NCI-H1436 treated with DMSO at 0.1 percent for 48 hours (cell line): ENCODE measurements around the gene ZMIZ1.
"Not testable (repeated sequence)": the region's sequence is repeated elsewhere in the genome, so short reads cannot be mapped to it uniquely, and the experiment has no call there.

Source experiments
- DNase-seq: peaks from one replicate; lab custom pipeline; 2025; lab: John Stamatoyannopoulos, UW

ZMIZ1 gene

GRCh38 chr10:79267499-79267898, 198.7 kb downstream of the ZMIZ1 start:
- DNase-seq, result no peak

- DNase-seq, result no peak
Measured at GRCh38 chr10:79268161-79268601, 199.4 kb downstream of the ZMIZ1 start.

GRCh38 chr10:79268742-79269141, 200.0 kb downstream of the ZMIZ1 start:
- no peak for DNase-seq

DNA sequence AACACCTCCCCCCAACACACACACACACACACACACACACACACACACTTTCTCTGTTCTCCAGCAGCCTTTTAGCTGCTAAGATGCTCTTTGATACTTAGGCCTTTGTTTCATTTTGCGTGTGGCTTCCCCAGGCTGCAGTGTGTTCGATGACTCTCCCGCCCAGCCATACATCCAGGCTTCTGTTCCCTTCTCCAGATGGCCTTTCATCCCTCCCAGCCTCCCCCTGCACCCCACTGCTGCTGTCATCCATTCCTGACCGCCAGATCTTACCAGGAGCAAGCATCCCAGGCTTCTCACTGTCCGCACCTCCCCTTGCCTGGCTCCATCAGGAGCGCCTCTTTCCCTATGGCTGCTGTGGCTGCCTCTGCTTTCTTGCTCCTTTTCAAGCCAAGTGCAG, 200.7 kb downstream of the ZMIZ1 start:
- DNase-seq, result no peak

DNA sequence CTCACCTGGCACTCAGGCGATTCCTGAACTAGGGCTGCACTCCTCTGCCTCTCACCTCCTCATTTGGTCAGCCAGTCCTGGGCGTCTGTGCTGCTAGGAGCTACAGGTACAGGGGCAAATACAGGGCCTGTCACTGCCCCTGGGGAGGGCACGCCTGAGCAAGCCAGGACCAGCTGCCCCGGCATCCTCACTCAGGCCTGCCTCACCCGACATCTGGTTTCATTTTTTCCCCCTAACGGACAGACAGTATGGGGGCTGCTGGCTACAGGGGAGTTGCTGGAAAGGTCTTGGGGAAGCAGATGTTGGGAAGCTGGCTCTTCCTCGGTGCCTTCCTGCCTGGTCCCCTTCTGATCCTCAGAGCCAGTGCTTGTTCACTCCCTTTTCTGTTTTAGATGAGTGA, 201.2 kb downstream of the ZMIZ1 start:
- no peak for DNase-seq

GRCh38 chr10:79270466-79271246, 201.9 kb downstream of the ZMIZ1 start:
- no peak for DNase-seq

DNA sequence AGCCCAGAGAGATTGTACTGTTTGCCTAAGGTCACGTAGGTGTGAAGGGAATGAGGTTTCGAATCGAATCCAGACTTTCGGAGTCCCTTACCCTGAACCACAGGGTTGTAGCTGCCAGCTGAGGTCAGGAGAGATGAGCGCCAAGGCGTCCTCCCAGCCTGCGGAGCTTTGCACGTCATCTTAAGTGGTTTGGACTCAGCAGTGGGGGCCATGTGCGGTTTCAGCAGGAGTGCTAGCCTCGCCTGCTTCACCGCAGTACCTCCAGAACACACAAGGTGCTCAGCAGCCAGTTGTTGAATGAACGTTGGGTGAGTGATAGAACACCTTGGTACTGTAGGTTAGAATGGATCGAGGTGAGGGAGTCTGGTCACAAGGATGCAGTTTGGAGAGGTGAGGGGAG, 203.6 kb downstream of the ZMIZ1 start:
- DNase-seq, result no peak

- DNase-seq, result no peak
Measured at GRCh38 chr10:79273604-79274003, 204.8 kb downstream of the ZMIZ1 start.

- DNase-seq, result no peak
Measured at GRCh38 chr10:79274279-79275104, 205.7 kb downstream of the ZMIZ1 start.

GRCh38 chr10:79275105-79275430, 206.3 kb downstream of the ZMIZ1 start:
- DNase-seq, result no peak

DNA sequence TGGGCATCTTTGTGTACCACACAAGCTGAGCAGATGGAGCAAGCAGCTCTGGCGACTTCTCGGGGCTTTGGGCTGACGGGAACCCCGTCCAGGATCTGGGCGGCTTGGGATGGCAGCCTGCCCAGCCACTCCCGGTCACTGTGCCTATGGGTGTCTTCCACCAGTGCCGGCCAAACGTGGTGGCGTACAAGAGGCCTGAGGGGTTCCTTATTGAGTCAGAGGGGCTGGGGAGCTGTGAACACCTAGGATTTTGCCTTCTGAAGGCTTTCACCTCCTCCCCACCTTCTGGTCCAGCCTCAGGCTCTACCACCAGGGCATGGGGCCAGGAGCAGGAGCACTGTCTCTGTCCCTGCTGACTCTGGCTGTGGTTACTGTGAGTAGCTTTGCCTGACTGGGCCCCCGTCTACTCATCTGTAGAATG, 206.7 kb downstream of the ZMIZ1 start:
- DNase-seq, result no peak

DNA sequence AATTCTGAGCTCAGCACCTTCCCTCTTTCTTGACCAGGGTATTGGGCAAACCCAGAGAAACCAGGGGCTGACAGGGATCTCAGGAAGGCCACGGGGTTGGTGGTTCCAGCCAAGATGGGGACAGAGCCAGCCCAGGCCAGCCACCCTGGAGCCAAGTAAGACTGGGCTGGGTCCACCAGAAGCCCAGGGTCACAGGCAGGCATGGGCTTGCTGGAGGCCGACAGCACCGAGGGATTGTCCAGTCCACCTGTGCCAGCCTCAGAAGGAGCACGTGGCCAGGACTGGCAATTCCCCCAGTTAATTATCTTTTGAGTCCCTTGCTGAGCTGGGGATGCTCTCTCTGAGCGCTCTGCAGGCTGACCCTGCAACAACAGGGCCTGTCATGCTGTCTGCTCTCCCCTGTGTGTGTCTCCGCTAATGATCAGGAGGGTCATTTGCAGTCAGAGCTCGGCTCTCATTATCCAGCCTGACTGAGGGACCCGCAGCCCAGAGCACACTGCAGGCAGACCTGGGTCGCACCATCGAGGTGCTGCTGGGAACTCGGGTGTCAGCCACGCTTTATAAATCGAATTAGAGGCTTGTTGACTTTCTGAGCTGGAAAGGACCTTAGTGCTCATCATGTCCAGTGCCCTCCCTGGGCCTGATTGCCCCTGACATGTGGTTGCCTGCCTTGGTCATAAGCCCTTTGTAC, 209.0 kb downstream of the ZMIZ1 start:
- DNase-seq, result no peak

DNA sequence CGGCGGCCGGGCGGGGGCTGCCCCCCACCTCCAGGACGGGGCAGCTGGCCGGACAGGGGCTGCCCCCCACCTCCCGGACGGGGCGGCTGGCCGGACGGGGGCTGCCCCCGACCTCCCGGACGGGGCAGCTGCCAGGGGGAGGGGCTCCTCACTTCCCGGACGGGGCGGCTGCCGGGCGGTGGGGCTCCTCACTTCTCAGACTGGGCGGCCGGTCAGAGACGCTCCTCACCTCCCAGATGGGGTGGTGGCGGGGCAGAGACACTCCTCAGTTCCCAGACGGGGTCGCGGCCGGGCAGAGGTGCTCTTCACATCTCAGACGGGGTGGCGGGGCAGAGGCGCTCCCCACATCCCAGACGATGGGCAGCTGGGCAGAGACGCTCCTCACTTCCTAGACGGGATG, 210.3 kb downstream of the ZMIZ1 start:
- not testable (repeated sequence) for DNase-seq

DNA sequence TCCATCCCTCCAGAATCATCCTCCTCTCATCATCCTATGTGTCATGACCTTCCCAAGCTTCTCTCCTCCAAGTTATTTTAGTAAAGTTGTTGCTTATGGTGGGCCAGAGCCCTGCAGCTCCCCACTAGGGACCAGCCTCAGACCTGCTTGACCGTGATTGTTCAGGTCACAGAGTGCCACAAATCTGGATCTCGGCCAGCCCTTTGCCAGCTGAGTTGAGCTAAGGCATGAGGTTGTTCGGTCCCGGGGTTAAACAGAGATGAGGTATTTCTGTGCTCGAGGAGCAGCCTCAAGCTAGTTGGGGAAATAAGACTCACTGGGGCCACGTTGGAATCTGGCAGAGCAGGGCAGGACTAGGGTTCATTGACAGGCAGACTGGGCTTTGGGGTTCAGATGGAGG, 212.2 kb downstream of the ZMIZ1 start:
- no peak for DNase-seq

DNA sequence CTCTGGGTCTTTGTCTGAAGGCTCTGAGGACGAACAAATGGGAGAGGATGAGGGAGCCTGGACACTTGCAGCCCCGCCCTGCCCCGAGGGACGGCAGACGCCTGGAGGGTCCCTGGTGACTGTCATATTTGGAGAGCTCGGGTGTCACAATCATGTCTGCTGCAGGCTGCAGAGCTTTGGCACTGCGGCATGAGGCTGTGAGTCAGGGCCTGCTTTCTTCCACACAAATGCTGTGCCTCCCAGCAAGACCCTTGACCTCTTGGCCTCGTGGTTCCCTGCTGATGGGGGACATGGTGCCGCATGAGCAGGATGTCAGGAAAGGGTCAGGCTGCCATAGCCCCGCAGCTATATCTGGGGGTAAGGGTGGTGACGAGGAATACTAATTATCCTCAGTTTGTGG, 213.6 kb downstream of the ZMIZ1 start:
- DNase-seq, result no peak

DNA sequence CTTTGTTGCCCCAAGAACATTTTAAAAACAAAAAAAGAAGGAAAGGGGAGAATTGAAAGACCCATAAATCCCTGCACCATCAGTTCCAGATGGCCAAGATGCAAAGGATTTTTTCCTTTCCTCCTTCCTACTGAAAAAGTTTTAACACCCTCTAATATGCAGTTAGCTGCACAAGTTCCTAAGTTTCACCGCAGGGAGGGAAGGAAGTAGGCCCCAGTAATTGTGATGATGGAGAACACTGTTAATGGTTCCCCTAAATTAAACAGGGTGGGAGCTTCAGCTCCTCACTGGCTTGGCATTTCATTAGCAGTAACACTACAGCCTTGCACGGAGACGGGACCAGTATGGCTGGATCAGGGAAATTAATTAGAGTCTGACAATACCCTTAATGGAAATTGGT, 214.8 kb downstream of the ZMIZ1 start:
- no peak for DNase-seq

DNA sequence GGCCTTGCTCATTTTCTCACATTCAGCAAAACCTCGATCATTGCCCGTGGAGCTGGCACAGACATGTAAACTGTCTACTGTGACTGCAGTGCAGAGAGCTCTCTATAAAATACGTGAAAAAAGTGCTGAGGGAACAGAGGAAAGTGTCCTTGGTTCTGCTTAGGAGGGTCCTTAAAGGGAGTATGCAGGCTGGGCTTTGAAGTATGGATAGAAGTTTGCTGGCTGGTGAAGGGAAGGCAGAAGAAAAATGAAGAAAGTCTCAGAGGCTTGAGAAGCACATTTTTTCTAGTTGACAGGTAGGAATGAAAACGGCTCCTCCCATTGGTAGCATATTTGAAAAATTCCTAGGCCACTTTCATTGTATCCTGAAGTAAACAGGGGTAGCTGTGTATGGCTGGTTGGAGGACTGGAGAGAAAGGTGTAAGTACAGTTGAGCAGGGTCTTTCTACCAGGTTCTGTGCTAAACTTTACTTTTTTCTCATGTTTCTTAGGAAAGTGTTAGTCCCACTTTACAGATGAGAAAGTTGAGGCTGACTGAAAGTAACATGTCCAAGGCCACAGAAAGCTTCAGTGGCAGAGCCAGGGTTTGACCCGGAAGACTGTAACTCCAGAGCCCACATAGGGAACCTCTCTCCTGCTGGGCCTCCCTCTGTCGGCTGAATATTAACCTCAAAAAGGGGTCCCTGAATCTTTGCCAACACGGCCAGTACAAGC, 215.5 kb downstream of the ZMIZ1 start:
- DNase-seq, result no peak

- DNase-seq, result no peak
Measured at GRCh38 chr10:79285315-79286197, 216.8 kb downstream of the ZMIZ1 start.

- DNase-seq, result no peak
Measured at GRCh38 chr10:79286318-79286951, 217.7 kb downstream of the ZMIZ1 start.

DNA sequence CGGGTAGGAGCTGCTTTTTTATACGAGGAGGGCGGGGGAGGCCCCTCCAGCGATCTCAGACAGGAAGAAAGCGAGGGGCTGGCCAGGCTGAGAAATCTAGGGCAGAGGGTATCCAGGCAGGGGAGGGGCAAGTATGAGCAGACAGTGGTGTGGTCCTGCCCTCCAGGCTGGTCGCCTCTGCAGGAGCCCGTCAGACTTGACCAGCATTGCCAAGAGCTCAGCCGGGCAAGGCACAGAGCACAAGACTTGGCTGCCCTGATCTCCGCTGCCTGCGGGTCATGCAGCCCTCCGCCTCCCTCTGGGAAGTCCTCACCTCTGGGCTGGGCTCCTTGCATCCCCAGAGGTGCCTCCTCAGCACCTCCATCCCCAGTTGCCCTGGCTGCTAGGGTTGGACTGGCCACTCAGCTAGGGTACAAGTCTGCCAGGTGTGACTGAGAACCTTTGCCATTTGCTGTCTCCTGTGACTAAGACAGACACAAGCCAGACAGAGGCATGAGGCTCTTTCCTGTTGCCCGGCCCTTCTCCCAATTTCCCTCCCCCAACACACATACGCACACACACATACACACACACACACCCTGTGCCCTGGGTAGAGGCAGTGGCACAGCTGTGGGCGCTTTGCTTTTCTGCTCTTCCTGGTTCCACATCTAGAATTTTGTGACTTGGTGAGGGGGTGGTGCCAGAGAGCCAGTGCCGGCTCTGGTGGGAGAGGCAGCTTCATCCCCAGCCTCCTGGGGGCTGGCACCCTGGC, 219.4 kb downstream of the ZMIZ1 start:
- DNase-seq, result no peak
